Measurements from ENCODE around the gene CUZD1.

- TF ChIP-seq POLR2A (IDR thresholded peaks at IDR 0.05) (no peak), CTCF (IDR thresholded peaks at IDR 0.05) (no peak), POLR2AphosphoS5 (IDR thresholded peaks at IDR 0.05) (no peak), EP300 (IDR thresholded peaks at IDR 0.05) (no peak)
Measured at GRCh38 chr10:122894261-122894944, 48.7 kb upstream of the CUZD1 start.
